ENCODE results near the gene ASB11. TPM values are rescaled to one million over a fixed set of nuclear protein-coding genes. Genes with fewer than 3 reads are reported as not detected.

ASB11 gene
- polyA plus RNA-seq, 3 donors: not detected

DNA sequence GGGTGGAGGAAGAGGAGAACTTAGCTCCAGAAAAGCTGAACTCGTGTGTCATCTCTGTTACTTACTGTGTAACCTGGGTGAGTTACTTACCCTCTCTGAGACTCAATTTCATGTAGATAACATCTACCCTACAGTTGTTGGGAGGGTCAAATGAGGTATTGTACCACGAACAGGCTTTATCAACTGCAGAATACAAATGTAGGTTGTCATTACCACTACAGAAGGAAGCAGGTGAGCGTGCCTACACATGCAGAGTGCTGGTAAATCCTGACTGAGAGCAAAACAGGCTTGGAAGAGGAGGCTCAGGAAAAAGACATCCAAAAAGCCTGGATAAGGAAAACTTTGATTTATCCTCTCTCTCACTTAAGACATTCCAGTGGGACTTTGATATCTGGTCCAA is 12.7 kb upstream of the ASB11 start:
- no peaks in the 10 kb centered on the region for H3K4me1 ChIP-seq (ENCODE audit: control insufficient read depth in 1 of 2, insufficient read depth in 2 of 2, low read length in 2 of 2)
- Mint-ChIP-seq H3K36me3 (peaks cover 39 to 43% of the 10 kb centered on the region in 2 donors), H3K9me3 (no peaks in the 10 kb centered on the region), H3K27me3 (ENCODE audit: low read depth in 3 of 3) (peaks cover 0 to 6% (median 0%) of the 10 kb centered on the region in 3 donors), H3K27ac (peak overlapping the region in 1 of 7 donors; percentile 69), H3K4me3 (no peak overlapping the region), H3K4me1 (no peaks in the 10 kb centered on the region)
- no peak overlapping the region for H3K4me2 ChIP-seq (replicated peaks; ENCODE audit: extremely low read depth, low read length, poor library complexity, severe bottlenecking)
- TF ChIP-seq, protein P1, sequence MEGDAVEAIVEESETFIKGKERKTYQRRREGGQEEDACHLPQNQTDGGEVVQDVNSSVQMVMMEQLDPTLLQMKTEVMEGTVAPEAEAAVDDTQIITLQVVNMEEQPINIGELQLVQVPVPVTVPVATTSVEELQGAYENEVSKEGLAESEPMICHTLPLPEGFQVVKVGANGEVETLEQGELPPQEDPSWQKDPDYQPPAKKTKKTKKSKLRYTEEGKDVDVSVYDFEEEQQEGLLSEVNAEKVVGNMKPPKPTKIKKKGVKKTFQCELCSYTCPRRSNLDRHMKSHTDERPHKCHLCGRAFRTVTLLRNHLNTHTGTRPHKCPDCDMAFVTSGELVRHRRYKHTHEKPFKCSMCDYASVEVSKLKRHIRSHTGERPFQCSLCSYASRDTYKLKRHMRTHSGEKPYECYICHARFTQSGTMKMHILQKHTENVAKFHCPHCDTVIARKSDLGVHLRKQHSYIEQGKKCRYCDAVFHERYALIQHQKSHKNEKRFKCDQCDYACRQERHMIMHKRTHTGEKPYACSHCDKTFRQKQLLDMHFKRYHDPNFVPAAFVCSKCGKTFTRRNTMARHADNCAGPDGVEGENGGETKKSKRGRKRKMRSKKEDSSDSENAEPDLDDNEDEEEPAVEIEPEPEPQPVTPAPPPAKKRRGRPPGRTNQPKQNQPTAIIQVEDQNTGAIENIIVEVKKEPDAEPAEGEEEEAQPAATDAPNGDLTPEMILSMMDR (IDR thresholded peaks at IDR 0.05): no peak
- H3K27ac ChIP-seq (ENCODE audit: low read depth in 1 of 2, low read length in 2 of 2): no peak overlapping the region
- H2AFZ ChIP-seq (ENCODE audit: insufficient read depth, low read depth, low read length, poor library complexity, severe bottlenecking): no peak overlapping the region
- no peak overlapping the region for H3K4me3 ChIP-seq (replicated peaks in 1 of 3; ENCODE audit: low read depth in 2 of 3, low read length in 3 of 3)
- intact Hi-C loops (cut with micrococcal nuclease): no loop called here
- H3K36me3 ChIP-seq (replicated peaks in 1 of 2; ENCODE audit: control insufficient read depth in 1 of 2, insufficient read depth in 2 of 2, low read length in 2 of 2): peaks cover 30 to 69% of the 10 kb centered on the region in 2 donors
- WGBS (ENCODE audit: insufficient coverage): no CpG with 5 or more reads among the region's 3 CpGs
- no peaks in the 10 kb centered on the region for H3K9me3 ChIP-seq (replicated peaks in 1 of 2; ENCODE audit: control insufficient read depth in 1 of 2, insufficient read depth in 1 of 2, low read length in 2 of 2)
- H3K27me3 ChIP-seq (ENCODE audit: control insufficient read depth in 2 of 2, insufficient read depth in 2 of 2, low read length in 2 of 2): peaks cover 0 to 16% of the 10 kb centered on the region in 2 donors
- no peak overlapping the region for H3K9ac ChIP-seq (ENCODE audit: insufficient read depth, low read length, poor library complexity, severe bottlenecking)
- no peaks in the 10 kb centered on the region for H4K20me1 ChIP-seq (ENCODE audit: insufficient read depth, low read length)
- peaks cover 3% of the 10 kb centered on the region for H3K79me2 ChIP-seq (ENCODE audit: insufficient read depth, low read length)
- DNase-seq: no peak

DNA sequence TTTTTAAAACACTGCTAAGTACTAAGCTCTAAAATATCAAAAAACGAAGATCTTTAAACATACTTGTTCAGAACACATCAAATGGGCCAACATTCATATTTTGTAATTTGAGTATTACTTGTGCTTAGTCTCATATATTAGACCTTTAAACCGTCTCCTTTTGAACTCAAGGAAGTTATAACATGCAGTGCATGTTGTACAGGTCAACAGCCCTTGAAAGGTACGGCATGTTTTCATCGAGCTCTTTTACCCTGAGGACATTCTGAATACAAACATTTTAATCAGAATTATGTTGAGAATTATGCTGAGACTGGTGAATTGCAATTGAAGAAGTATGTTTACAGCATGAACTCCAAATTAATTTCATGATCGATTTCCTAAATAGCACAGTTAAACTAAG is 7.0 kb upstream of the ASB11 start:
- H3K9me3 Mint-ChIP-seq: no peaks in the 10 kb centered on the region
- H3K36me3 ChIP-seq (replicated peaks in 1 of 2; ENCODE audit: control insufficient read depth in 1 of 2, insufficient read depth in 2 of 2, low read length in 2 of 2): peaks cover 11 to 41% of the 10 kb centered on the region in 2 donors
- no peak for DNase-seq
- TF ChIP-seq, protein P1 (IDR thresholded peaks at IDR 0.05): no peak
- peaks cover 0 to 10% of the 10 kb centered on the region in 2 donors for H3K27me3 ChIP-seq (ENCODE audit: control insufficient read depth in 2 of 2, insufficient read depth in 2 of 2, low read length in 2 of 2)
- no peak overlapping the region for H3K4me2 ChIP-seq (replicated peaks; ENCODE audit: extremely low read depth, low read length, poor library complexity, severe bottlenecking)
- peaks cover 11% of the 10 kb centered on the region for H3K4me1 Mint-ChIP-seq
- intact Hi-C loops (cut with micrococcal nuclease): no loop called here
- H4K20me1 ChIP-seq (ENCODE audit: insufficient read depth, low read length): no peaks in the 10 kb centered on the region
- peaks cover 6 to 10% of the 10 kb centered on the region in 2 donors for H3K4me1 ChIP-seq (ENCODE audit: control insufficient read depth in 1 of 2, insufficient read depth in 2 of 2, low read length in 2 of 2)
- peak overlapping the region in 3 of 7 donors; percentile 90 to 95 (median 95) for H3K27ac Mint-ChIP-seq
- H3K9me3 ChIP-seq (replicated peaks in 1 of 2; ENCODE audit: control insufficient read depth in 1 of 2, insufficient read depth in 1 of 2, low read length in 2 of 2): no peaks in the 10 kb centered on the region
- H3K4me3 Mint-ChIP-seq: no peak overlapping the region
- peaks cover 0 to 7% (median 0%) of the 10 kb centered on the region in 3 donors for H3K27me3 Mint-ChIP-seq (ENCODE audit: low read depth in 3 of 3)
- no peak overlapping the region for H3K27ac ChIP-seq (ENCODE audit: low read depth in 1 of 2, low read length in 2 of 2)
- no peaks in the 10 kb centered on the region for H3K79me2 ChIP-seq (ENCODE audit: insufficient read depth, low read length)
- no peak overlapping the region for H2AFZ ChIP-seq (ENCODE audit: insufficient read depth, low read depth, low read length, poor library complexity, severe bottlenecking)
- H3K9ac ChIP-seq (ENCODE audit: insufficient read depth, low read length, poor library complexity, severe bottlenecking): no peak overlapping the region
- no CpG with 5 or more reads among the region's 5 CpGs for WGBS (ENCODE audit: insufficient coverage)
- H3K4me3 ChIP-seq (replicated peaks in 1 of 3; ENCODE audit: low read depth in 2 of 3, low read length in 3 of 3): no peak overlapping the region
- H3K36me3 Mint-ChIP-seq: peaks cover 34% of the 10 kb centered on the region in 2 donors
